Left colon (tissue), 2 donors: ENCODE measurements around the gene ENPP4. TPM values are rescaled to one million over a fixed set of nuclear protein-coding genes. Genes with fewer than 3 reads are reported as not detected.

Source experiments
- ATAC-seq: fragments of 200-7000 bp; cut with Tn5 transposase; one replicate; pipeline ENCODE4 v1.9.1; 2020; ENCODE audit warnings: mild to moderate bottlenecking, moderate library complexity
- DNase-seq, 2 donors: peaks; one replicate each; pipeline ENCODE4 v3.0.0-alpha.2; 2020
- intact Hi-C, 2 donors: fragments of 100-400 bp; cut with DNase I in 1 of 2; cut with micrococcal nuclease in 1 of 2; formaldehyde crosslinking; loops; one replicate each; pipeline versions ENCODE4 v1.11.2 to v1.14.0; 2022; cut with DNase I, micrococcal nuclease
- total RNA-seq, 2 donors: library from RNA; stranded (reverse); fragmentation: NEBNext Ultra II Directional; extraction: Animal tissue kit (Norgen Biotek cat#: 25700); gene quantifications; one replicate each; pipeline ENCODE4 v1.2.1, GENCODE V29; 2021
- donor health status: DM: no; HTN: no; CAD: no.
- donor health status: DM: yes; HTN: yes; CAD: no.

The ENPP4 gene
- total RNA-seq, 2 donors from 2014 or later: 19.1 to 26.3 TPM

- intact Hi-C loops: no loop called here
- no peak for DNase-seq
- no peak for ATAC-seq
Observed at GRCh38 chr6:46184114-46184513, 54.3 kb downstream of the ENPP4 start.

GRCh38 chr6:46186583-46186982 is 56.8 kb downstream of the ENPP4 start:
- no peak for DNase-seq
- intact Hi-C loops: no loop called here
- ATAC-seq: no peak

GRCh38 chr6:46189726-46190125 is 59.9 kb downstream of the ENPP4 start:
- no peak for DNase-seq
- ATAC-seq: no peak
- intact Hi-C loops: no loop called here

GRCh38 chr6:46190889-46191288 is 61.1 kb downstream of the ENPP4 start:
- intact Hi-C loops: no loop called here
- no peak for ATAC-seq
- no peak for DNase-seq

- no peak for ATAC-seq
- intact Hi-C loops: no loop called here
- DNase-seq: no peak
Observed at GRCh38 chr6:46191961-46192360, 62.2 kb downstream of the ENPP4 start.

Other genes with a start within 250 kb of the ENPP4 start
- gene CLIC5, start 114.1 kb upstream of the ENPP4 start, total RNA-seq: 100 to 1,000 TPM; 170 to 205 TPM
- 1 to 10 TPM; 3.4 to 3.5 TPM for gene ENPP5, start 41.0 kb downstream of the ENPP4 start, total RNA-seq